Measurements from ENCODE around the gene ABHD14A. TPM values are rescaled to one million over a fixed set of nuclear protein-coding genes. Genes with fewer than 3 reads are reported as not detected.

ABHD14A gene
- total RNA-seq, 1 donor from 2014 or later = 11.8 TPM

GRCh38 chr3:51997935-51998596, 23.2 kb downstream of the ABHD14A start:
- TF ChIP-seq EZH2 (IDR thresholded peaks at IDR 0.05; ENCODE audit: insufficient read depth, low read length) = no peak
- TF ChIP-seq CTCF (IDR thresholded peaks at IDR 0.05; ENCODE audit: insufficient read depth, low read depth, low read length) = no peak
- Histone ChIP-seq H3K27me3 (ENCODE audit: insufficient read depth, low read length) (no peaks in the 10 kb centered on the region), H3K9me3 (ENCODE audit: insufficient read depth, low read depth, low read length) (no peaks in the 10 kb centered on the region), H3K9ac (ENCODE audit: low read length) (no peak overlapping the region), H3K4me3 (ENCODE audit: insufficient read depth, low read depth, low read length) (no peak overlapping the region), H4K20me1 (ENCODE audit: insufficient read depth, low read length) (peaks cover 12% of the 10 kb centered on the region), H3K4me2 (ENCODE audit: low read length) (no peak overlapping the region), H3K4me1 (ENCODE audit: insufficient read depth, low read length) (peaks cover 24% of the 10 kb centered on the region), H3K36me3 (ENCODE audit: insufficient read depth, low read length) (peaks cover 15% of the 10 kb centered on the region), H3K79me2 (ENCODE audit: insufficient read depth, low read length) (peaks cover 26% of the 10 kb centered on the region), H2AFZ (ENCODE audit: low read depth, low read length) (no peak overlapping the region), H3K27ac (ENCODE audit: low read depth, low read length) (no peak overlapping the region)
- peaks cover 14% of the 10 kb centered on the region for H3K4me1 Mint-ChIP-seq (ENCODE audit: low read depth, unreplicated experiment)
- FAIRE-seq = no peak
- no peaks in the 10 kb centered on the region for H3K9me3 Mint-ChIP-seq (ENCODE audit: unreplicated experiment)
- DNase-seq (ENCODE audit: low read depth) = no peak
- H3K4me3 Mint-ChIP-seq (ENCODE audit: unreplicated experiment) = no peak overlapping the region
- H3K36me3 Mint-ChIP-seq (ENCODE audit: low read depth, unreplicated experiment) = peaks cover 14% of the 10 kb centered on the region
- H3K27ac Mint-ChIP-seq (ENCODE audit: unreplicated experiment) = no peak overlapping the region
- peaks cover 4% of the 10 kb centered on the region for H3K27me3 Mint-ChIP-seq (ENCODE audit: low read depth, unreplicated experiment)

GRCh38 chr3:51998774-51999173, 23.9 kb downstream of the ABHD14A start:
- Mint-ChIP-seq H3K27me3 (ENCODE audit: low read depth, unreplicated experiment) (peaks cover 10% of the 10 kb centered on the region), H3K4me1 (ENCODE audit: low read depth, unreplicated experiment) (peaks cover 13% of the 10 kb centered on the region), H3K4me3 (ENCODE audit: unreplicated experiment) (no peak overlapping the region), H3K27ac (ENCODE audit: unreplicated experiment) (no peak overlapping the region), H3K36me3 (ENCODE audit: low read depth, unreplicated experiment) (peaks cover 11% of the 10 kb centered on the region), H3K9me3 (ENCODE audit: unreplicated experiment) (no peaks in the 10 kb centered on the region)
- no peak overlapping the region for H3K9ac ChIP-seq (ENCODE audit: low read length)
- no peak for DNase-seq (ENCODE audit: low read depth)
- peaks cover 8% of the 10 kb centered on the region for H4K20me1 ChIP-seq (ENCODE audit: insufficient read depth, low read length)
- peaks cover 11% of the 10 kb centered on the region for H3K36me3 ChIP-seq (ENCODE audit: insufficient read depth, low read length)
- FAIRE-seq = no peak
- H3K27ac ChIP-seq (ENCODE audit: low read depth, low read length) = no peak overlapping the region
- H2AFZ ChIP-seq (ENCODE audit: low read depth, low read length) = no peak overlapping the region
- H3K4me1 ChIP-seq (ENCODE audit: insufficient read depth, low read length) = peaks cover 18% of the 10 kb centered on the region
- no peak overlapping the region for H3K4me3 ChIP-seq (ENCODE audit: insufficient read depth, low read depth, low read length)
- H3K4me2 ChIP-seq (ENCODE audit: low read length) = no peak overlapping the region
- no peaks in the 10 kb centered on the region for H3K27me3 ChIP-seq (ENCODE audit: insufficient read depth, low read length)
- TF ChIP-seq EZH2 (IDR thresholded peaks at IDR 0.05; ENCODE audit: insufficient read depth, low read length) (no peak), CTCF (IDR thresholded peaks at IDR 0.05; ENCODE audit: insufficient read depth, low read depth, low read length) (no peak)
- peaks cover 19% of the 10 kb centered on the region for H3K79me2 ChIP-seq (ENCODE audit: insufficient read depth, low read length)
- H3K9me3 ChIP-seq (ENCODE audit: insufficient read depth, low read depth, low read length) = no peaks in the 10 kb centered on the region

- peaks cover 8% of the 10 kb centered on the region for H3K4me1 ChIP-seq (ENCODE audit: insufficient read depth, low read length)
- no peak overlapping the region for H3K27ac ChIP-seq (ENCODE audit: low read depth, low read length)
- no peak overlapping the region for H2AFZ ChIP-seq (ENCODE audit: low read depth, low read length)
- no peak for TF ChIP-seq EZH2 (IDR thresholded peaks at IDR 0.05; ENCODE audit: insufficient read depth, low read length)
- no peak for TF ChIP-seq CTCF (IDR thresholded peaks at IDR 0.05; ENCODE audit: insufficient read depth, low read depth, low read length)
- peaks cover 9% of the 10 kb centered on the region for H3K79me2 ChIP-seq (ENCODE audit: insufficient read depth, low read length)
- FAIRE-seq (no peak), DNase-seq (ENCODE audit: low read depth) (no peak)
- Mint-ChIP-seq H3K9me3 (ENCODE audit: unreplicated experiment) (no peaks in the 10 kb centered on the region), H3K4me3 (ENCODE audit: unreplicated experiment) (no peak overlapping the region), H3K36me3 (ENCODE audit: low read depth, unreplicated experiment) (peaks cover 4% of the 10 kb centered on the region), H3K4me1 (ENCODE audit: low read depth, unreplicated experiment) (peaks cover 6% of the 10 kb centered on the region), H3K27me3 (ENCODE audit: low read depth, unreplicated experiment) (peaks cover 10% of the 10 kb centered on the region), H3K27ac (ENCODE audit: unreplicated experiment) (no peak overlapping the region)
- H4K20me1 ChIP-seq (ENCODE audit: insufficient read depth, low read length) = no peaks in the 10 kb centered on the region
- H3K9me3 ChIP-seq (ENCODE audit: insufficient read depth, low read depth, low read length) = no peaks in the 10 kb centered on the region
- peaks cover 1% of the 10 kb centered on the region for H3K36me3 ChIP-seq (ENCODE audit: insufficient read depth, low read length)
- H3K9ac ChIP-seq (ENCODE audit: low read length) = no peak overlapping the region
- H3K4me3 ChIP-seq (ENCODE audit: insufficient read depth, low read depth, low read length) = no peak overlapping the region
- H3K27me3 ChIP-seq (ENCODE audit: insufficient read depth, low read length) = no peaks in the 10 kb centered on the region
- H3K4me2 ChIP-seq (ENCODE audit: low read length) = no peak overlapping the region
These were observed 25.0 kb downstream of the ABHD14A start for GRCh38 chr3:51999846-52000245.

All from astrocyte (in vitro differentiated cells and primary cell).